GM08714 (cell line): Measurements from ENCODE around the gene ABCA2.

ENCODE experiments used
- H3K4me3 ChIP-seq: fragments of 200-500 bp; sonication (Bioruptor generic); 2 replicates; pipeline ENCODE4 v1.5.1; 2014; ENCODE audit warnings: mild to moderate bottlenecking, low read length, inconsistent platforms
- ZNF274 ChIP-seq: IDR thresholded peaks from 2 replicates; pipeline ENCODE4 v1.6.1; 2012; ENCODE audit warnings: mild to moderate bottlenecking, low read depth, low read length

Gene ABCA2

DNA sequence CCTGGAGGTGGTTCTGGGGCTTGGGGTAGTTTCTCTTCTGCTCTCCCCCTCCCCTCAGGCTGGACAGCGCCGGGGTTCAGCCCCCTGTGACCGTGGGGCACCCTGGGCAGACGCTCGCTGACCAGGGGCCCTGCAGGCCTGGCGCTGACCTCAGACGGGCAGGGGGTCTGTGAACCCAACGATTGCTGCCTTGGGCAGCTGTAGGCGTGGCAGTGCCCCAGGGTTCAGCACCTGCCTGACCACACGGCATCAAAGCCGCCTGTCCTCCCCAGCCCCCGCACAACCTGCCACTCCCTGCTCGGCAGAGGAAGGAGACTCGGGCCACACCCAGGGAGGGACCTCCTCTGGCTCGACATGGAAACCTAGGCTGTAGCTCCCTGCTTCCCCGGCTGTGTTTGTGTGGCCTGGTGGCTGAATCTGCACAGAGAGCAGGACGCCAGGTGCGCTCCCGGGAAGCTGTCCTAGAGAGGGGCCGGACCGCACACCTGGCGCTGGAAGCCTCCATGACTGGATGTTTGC is 63.8 kb downstream of the ABCA2 start:
- H3K4me3 ChIP-seq, result no peak overlapping the region
- TF ChIP-seq ZNF274, result no peak

DNA sequence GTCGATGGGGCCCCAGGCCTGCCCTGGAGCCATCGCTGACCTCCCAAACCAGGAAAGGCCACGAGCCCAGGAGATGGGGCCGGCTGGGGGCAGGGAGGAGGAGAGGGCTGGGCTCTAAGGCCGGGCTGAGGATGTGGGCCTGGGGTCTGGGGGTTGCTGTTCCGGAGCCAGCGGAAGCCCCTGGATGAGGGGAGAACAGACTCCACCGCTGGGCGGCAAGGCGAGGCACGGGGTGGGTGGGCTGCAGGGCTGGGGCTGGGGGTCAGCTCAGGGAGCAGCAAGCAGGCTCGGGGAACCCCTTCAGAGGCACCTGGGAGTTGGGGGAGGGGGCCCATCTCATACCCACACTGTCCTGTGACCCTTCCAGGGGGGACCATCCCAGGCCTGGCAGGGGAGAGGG is 64.3 kb downstream of the ABCA2 start:
- TF ChIP-seq ZNF274, result no peak
- no peak overlapping the region for H3K4me3 ChIP-seq

DNA sequence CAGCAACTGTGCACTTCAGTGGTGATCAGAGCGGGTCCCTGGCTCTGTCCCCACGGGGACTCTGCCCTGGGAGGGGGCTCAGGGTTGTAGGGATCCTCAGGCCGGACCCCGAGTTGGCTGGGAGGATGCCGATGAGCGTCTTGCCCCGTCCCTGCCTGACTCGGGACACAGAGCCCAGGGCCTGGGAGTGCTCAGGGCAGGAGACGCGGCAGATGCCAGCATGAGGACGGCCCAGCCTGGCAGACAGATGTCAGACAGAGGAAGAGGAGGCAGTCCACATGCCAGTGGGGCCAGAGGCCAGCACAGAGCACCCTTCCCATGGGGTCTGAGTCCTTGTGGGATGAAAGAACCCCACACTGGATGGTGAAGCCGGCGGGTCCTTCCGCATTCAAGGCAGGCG is 64.7 kb downstream of the ABCA2 start:
- H3K4me3 ChIP-seq, result no peak overlapping the region
- TF ChIP-seq ZNF274, result no peak

DNA sequence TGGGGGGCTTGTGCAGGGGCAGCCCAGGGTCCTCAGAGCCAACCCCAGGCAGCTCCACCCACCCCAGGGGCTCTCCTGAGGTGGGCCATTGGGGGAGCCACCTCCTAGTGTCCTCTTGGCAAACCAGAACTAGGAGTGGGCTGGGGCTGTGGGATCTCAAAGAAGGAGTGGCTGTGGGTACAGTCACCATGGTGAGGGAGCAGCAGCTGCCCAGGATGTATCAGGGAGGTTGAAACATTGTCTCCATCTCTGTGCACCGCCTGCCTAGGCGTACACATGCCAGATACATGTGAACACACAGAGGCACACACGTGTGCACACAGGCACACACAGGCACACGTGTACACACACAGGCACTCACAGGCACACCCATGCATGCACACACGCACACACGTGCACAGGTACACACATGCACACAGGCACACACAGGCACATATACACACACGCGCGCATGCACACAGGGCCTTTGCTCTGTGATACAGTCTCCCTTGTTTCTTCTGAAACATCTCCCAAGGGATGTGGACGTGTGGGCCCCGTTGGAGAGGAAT is 65.3 kb downstream of the ABCA2 start:
- no peak for TF ChIP-seq ZNF274
- no peak overlapping the region for H3K4me3 ChIP-seq

DNA sequence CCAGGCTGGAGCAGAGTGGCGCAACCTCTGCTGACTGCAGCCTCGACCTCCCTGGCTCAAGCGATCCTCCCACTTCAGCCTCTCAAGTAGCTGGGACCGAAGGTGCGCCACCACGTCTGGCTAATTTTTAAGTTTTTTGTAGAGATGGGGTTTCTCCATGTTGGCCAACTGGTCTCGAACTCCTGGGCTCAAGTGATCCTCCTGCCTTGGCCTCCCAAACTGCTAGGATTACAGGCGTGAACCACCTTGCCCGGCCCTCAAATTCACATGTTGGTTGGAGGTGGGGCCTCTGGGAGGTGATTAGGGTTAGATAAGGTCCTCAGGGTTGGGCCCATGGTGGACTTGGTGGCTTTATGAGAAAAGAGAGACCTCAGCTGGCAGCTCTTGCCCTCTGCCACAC is 65.9 kb downstream of the ABCA2 start:
- TF ChIP-seq ZNF274, result no peak
- H3K4me3 ChIP-seq, result no peak overlapping the region

DNA sequence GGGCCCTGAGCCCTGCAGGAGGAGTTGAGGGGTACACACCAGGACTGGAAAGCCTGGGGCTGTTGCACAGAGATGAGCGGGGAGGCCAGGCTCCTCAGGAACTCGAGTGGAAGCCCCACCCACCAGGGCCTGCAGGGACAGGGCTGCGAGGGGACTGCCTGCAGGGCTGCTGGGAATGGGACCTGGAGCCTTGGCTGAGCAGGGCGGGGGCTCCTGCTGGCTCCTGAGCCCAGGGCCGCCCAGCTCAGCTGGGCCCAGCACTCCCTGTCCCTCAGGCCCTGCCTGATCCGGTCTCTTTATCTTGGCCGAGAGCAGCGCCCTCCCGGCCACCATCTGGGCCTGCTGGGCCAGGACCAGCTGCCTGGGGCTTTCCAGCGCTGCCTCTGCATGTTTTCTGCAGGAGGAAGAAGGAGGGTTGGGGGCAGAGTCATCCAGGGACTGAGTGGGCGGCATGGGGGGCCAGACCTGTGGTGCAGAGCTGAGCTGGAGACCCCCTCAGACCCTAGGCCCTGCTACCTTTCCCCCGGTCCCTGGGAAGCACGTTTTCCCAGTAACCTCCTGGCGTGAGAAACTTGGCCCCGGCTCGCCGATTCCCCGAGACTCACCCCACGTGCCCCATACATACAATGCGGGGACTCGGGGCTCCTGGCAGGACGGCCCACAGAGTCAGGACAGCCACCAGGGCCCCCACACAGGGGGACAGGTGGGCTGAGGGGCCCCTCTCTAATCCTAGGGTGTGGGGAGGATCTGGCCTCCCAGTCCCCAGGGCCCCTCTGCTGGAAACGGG is 66.6 kb downstream of the ABCA2 start:
- no peak overlapping the region for H3K4me3 ChIP-seq
- TF ChIP-seq ZNF274, result no peak

DNA sequence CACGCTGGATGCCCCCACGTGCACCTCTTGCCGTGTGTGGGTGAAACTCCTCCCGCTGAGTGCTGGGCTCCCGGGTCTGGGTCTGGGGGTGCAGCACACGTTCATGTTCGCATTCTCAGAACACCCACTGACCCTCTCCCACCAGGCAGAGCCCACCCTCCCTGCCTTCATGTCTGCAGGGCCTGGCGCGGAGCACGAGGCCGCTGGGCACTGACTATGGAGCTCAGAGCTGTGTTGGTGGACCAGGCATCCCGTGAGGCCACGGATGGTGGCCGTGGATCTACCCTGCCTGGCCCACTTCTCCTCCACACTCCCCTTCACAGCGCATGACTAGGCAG is 67.1 kb downstream of the ABCA2 start:
- no peak for TF ChIP-seq ZNF274
- no peak overlapping the region for H3K4me3 ChIP-seq

DNA sequence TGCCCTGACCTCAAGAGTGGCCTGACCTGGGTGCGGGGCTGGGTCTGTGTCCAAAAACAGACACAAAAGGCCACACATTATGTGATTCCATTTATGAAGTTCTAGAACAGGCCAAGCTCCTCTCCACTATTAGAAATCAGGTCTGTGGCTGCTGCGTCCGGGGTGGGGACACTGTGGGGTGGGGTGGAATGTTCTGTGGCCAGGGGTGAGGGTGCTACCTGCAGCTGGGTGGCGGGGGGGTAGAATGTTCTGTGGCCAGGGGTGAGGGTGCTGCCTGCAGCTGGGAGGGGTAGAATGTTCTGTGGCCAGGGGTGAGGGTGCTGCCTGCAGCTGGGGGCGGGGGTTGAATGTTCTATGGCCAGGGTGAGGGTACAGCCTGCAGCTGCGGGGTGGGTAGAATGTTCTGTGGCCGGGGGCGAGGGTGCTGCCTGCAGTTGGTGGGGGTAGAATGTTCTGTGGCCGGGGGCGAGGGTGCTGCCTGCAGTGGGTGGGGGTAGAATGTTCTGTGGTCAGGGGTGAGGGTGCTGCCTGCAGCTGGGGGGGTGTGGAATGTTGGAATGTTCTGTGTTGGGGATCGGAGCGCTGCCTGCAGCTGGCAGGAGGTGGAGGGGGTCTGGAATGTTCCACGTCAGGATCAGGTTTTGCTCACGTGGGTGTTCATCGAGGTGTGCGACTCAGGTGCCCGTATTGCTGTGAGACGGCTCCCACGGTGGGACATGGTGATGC is 67.7 kb downstream of the ABCA2 start:
- H3K4me3 ChIP-seq, result no peak overlapping the region
- no peak for TF ChIP-seq ZNF274

DNA sequence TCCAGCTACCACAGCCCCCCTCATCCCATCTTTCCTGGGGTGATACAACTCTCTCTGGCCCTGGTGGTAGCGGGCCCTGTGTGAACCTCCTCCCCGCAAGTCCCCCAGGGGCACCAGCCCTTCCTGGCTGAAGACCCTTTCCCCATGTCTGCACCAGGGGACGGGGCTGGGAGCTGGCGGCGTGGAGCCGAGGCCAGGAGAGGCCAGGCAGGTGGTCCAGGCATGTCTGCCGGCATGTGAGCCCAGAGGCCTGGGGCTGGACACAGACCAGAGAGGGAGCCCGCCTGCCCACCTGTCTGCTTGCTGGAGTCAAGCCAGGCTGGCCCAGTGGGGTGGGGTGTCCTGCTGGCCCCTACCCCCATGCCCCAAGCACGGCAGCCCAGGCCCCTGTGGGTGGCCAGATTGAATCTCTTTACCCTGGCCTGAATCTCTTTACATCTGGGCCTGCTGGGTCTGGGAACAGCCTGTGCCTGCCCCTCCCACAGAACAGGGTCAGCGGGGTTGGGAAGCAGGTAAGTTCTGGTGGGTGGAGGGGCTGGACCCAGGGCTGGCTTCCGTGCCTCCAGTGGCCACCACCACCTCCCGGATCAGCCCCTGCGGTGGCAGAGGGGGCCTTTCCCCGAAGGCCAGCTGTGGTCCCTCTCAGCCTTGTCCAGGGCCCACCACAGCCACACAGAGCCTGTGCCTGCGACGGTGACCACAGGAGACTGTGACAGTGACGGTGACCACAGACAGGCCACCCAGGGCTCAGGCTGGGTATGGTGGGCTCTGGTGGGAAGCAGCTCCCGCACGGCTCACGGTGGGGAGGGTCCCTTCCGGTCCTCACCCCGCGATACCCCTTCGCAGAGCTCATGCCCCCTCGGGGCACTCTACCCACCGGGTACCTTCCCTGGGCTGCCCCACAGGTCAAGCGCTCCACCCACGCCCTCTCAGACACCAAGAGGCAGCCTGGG is 68.9 kb downstream of the ABCA2 start:
- no peak overlapping the region for H3K4me3 ChIP-seq
- TF ChIP-seq ZNF274, result no peak

DNA sequence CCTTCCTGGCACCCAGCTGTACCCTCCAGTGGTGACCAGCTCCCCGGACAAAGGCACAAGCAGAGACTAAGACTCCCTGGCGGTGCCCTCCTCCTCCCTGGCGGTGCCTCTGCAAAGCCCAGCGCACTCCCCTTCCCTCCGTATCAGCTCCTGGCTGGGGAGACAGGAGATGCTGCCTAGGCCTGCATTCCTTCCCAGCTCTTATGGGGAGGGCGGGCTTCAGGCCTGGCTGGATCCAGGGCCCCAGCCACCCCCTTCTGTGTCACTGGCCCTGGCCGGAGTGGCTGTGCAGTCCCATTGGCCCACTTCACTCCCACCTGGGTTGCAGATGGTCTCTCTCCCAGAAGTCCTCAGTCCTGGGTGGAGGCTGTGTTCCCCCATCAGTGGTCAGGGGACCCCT is 69.6 kb downstream of the ABCA2 start:
- H3K4me3 ChIP-seq, result no peak overlapping the region
- no peak for TF ChIP-seq ZNF274

DNA sequence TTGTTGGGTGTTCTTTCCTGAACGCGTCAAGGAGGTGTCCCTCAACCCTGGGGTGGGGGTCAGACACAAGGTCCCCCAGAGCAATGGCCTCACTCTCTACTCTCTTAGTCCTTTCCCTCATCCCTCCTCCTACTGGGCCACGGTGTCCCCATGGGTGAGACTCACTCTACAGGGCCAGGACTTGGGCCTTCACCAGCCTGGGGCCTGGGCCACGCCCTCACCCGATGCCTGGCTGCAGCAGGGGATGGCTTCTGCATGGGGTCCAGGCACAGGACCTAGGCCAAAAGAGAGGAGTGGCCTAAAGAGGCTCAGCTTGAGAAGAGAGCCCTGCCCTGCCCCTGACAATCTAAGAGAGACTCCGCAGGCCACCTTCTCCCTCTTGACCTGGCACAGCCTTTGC is 70.1 kb downstream of the ABCA2 start:
- TF ChIP-seq ZNF274, result no peak
- no peak overlapping the region for H3K4me3 ChIP-seq

DNA sequence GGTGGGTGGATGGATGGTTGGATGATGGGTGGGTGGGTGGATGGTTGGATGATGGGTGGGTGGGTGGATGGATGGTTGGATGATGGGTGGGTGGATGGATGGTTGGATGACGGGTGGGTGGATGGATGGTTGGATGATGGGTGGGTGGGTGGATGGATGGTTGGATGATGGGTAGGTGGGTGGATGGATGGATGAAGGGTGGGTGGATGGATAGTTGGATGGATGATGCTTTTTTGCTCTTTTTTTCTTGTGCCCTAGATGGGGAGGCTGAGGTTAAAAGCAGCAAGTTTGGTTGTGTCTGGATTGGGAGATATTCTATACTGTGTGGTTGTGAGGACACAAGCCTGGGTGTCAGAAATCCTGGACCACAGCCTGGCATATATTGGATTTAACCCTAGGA is 70.6 kb downstream of the ABCA2 start:
- no peak for TF ChIP-seq ZNF274
- no peak overlapping the region for H3K4me3 ChIP-seq
